Mucosa of rectum (tissue), 2 donors: ENCODE results near the gene CRYL1.

Experiments used
- H3K27ac ChIP-seq, 2 donors: one replicate each; pipeline ENCODE4 v1.7.0; 2013; ENCODE audit warnings: inconsistent platforms in 2 of 2, low read depth in 2 of 2, low read length in 2 of 2
- H3K27me3 ChIP-seq, 2 donors: one replicate each; pipeline ENCODE4 v1.7.0; 2013; ENCODE audit warnings: low read length in 2 of 2; ENCODE audit not compliant: control insufficient read depth in 2 of 2, insufficient read depth in 2 of 2
- H3K36me3 ChIP-seq, 2 donors: one replicate each; pipeline ENCODE4 v1.7.0; 2013; ENCODE audit warnings: low read length in 2 of 2; ENCODE audit not compliant: control insufficient read depth in 2 of 2, insufficient read depth in 2 of 2
- H3K4me1 ChIP-seq, 2 donors: one replicate each; pipeline ENCODE4 v1.7.0; 2013; ENCODE audit warnings: low read length in 2 of 2, mild to moderate bottlenecking in 1 of 2; ENCODE audit not compliant: control insufficient read depth in 2 of 2, insufficient read depth in 2 of 2
- H3K4me3 ChIP-seq, 2 donors: one replicate each; pipeline ENCODE4 v1.7.0; 2013; ENCODE audit warnings: low read length in 2 of 2
- H3K9ac ChIP-seq, 2 donors: one replicate each; pipeline ENCODE4 v1.7.0; 2013; ENCODE audit warnings: low read length in 2 of 2, low read depth in 1 of 2, mild to moderate bottlenecking in 1 of 2
- H3K9me3 ChIP-seq, 2 donors: one replicate each; pipeline ENCODE4 v1.7.0; 2013; ENCODE audit warnings: low read length in 2 of 2; ENCODE audit not compliant: control insufficient read depth in 2 of 2
- donor health status: healthy.
- donor health status: Normal muscosa, but diverticular disease.

The CRYL1 gene

DNA sequence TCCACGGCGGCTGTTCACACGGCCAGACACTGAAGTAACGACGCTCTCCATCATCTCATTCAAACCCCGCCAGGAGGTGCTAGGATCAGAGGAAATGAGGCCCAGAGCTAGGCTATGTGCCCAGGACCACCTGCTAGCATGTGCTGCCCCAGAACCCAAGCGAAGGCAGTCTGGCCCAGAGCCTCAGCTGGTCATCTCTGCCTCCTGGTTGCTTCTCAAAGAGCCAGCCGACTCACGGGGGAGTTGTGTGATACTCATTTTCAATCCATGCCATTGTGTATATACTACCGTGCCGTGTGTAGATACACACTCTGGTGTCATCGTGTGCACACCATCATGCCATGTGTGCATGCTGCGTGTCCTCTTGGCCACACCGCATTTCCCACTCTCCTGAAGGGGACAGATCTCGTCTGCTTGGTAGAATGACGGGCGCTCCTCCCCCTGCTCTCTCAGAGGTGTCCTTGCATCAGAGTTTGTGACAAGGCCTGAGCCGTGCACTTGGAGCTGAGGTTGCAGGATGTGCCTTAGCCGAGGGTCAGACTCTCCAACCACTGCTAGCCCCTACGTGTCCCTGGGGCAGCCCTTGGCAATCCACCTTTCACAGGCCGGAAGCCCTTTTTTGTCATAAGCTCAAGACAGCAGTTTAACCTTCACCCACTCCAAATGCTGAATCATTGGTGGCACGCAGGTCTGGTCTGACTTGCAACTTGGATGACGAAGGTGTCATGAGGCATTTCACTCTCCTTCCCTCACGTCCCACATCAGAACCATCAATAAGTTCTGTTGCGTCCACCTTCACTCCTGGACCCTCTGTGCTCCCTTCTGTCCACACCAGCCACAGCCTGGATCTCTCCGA lies 130.4 kb downstream of the CRYL1 start:
- H3K36me3 ChIP-seq: no peaks in the 10 kb centered on the region
- H3K27me3 ChIP-seq: no peaks in the 10 kb centered on the region
- no peak overlapping the region for H3K4me3 ChIP-seq
- no peaks in the 10 kb centered on the region for H3K9me3 ChIP-seq
- H3K9ac ChIP-seq: no peak overlapping the region
- H3K4me1 ChIP-seq: no peaks in the 10 kb centered on the region
- no peak overlapping the region for H3K27ac ChIP-seq

- Histone ChIP-seq H3K9ac (no peak overlapping the region), H3K36me3 (no peaks in the 10 kb centered on the region), H3K27me3 (no peaks in the 10 kb centered on the region), H3K27ac (no peak overlapping the region), H3K4me3 (no peak overlapping the region), H3K9me3 (no peaks in the 10 kb centered on the region), H3K4me1 (no peaks in the 10 kb centered on the region)
These were observed 131.2 kb downstream of the CRYL1 start for GRCh38 chr13:20394506-20394905.

DNA sequence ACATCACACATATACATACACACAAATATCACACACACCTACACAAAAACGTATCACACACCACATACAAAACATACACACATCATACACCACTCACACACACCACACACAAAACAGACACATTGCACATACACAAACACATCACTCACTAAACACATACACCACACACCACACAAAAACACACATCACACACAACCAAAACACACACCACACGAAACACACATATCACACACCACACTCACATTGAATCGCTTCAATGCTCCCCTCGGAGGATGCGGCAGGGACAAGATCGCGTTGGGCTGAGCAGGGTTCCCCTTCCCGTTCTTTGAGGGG lies 131.5 kb downstream of the CRYL1 start:
- no peaks in the 10 kb centered on the region for H3K36me3 ChIP-seq
- no peaks in the 10 kb centered on the region for H3K27me3 ChIP-seq
- H3K27ac ChIP-seq: no peak overlapping the region
- H3K4me1 ChIP-seq: no peaks in the 10 kb centered on the region
- H3K9me3 ChIP-seq: no peaks in the 10 kb centered on the region
- no peak overlapping the region for H3K4me3 ChIP-seq
- no peak overlapping the region for H3K9ac ChIP-seq

DNA sequence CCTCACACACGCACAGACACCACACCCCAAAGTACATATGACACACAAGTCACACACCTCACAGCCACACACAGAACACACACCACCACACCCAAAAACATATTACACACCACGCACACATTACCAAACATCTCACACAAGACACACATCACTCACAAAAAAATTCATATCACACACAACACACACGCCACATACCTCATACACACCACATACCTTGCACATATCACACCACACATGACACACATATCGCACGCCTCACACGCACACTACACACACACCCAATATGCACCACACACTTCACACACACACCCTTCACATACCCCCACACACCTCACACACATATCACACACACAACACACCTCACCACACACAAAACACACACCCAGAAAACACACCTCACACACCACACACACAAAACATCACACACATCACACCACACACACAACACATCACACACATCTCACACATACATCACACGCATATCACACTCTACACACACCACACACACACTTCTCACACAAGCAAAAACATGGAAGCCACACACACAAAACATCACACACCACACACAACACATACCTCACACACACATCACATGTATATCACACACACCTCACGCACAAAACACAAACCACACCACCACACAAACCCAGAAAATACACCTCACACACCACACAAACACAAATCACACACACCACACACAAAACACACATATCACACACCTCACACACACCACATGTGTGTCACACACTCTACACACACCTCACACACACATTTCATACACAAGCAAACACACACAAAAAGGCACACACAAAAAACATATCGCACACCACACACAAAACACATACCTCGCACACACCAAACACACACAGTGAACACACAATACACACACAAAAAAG lies 132.1 kb downstream of the CRYL1 start:
- Histone ChIP-seq H3K36me3 (no peaks in the 10 kb centered on the region), H3K9me3 (no peaks in the 10 kb centered on the region), H3K9ac (no peak overlapping the region), H3K4me1 (no peaks in the 10 kb centered on the region), H3K27ac (no peak overlapping the region), H3K27me3 (no peaks in the 10 kb centered on the region), H3K4me3 (no peak overlapping the region)

DNA sequence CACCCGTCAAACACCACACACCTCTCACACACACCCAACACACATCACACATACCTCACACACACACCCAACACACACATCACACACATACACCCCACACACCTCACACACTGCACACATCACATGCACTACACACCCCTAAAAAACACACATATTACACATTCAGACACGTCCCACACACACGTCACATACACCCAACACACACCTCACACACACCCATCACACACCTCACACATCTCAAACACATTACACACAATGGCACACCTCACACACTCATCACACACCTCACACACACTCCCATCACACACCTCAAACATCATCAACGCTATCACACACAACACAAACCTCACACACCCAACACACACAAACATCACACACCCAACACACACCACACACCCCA lies 133.1 kb downstream of the CRYL1 start:
- Histone ChIP-seq H3K9ac (no peak overlapping the region), H3K4me3 (no peak overlapping the region), H3K27ac (no peak overlapping the region), H3K4me1 (no peaks in the 10 kb centered on the region), H3K36me3 (no peaks in the 10 kb centered on the region), H3K9me3 (no peaks in the 10 kb centered on the region), H3K27me3 (no peaks in the 10 kb centered on the region)

DNA sequence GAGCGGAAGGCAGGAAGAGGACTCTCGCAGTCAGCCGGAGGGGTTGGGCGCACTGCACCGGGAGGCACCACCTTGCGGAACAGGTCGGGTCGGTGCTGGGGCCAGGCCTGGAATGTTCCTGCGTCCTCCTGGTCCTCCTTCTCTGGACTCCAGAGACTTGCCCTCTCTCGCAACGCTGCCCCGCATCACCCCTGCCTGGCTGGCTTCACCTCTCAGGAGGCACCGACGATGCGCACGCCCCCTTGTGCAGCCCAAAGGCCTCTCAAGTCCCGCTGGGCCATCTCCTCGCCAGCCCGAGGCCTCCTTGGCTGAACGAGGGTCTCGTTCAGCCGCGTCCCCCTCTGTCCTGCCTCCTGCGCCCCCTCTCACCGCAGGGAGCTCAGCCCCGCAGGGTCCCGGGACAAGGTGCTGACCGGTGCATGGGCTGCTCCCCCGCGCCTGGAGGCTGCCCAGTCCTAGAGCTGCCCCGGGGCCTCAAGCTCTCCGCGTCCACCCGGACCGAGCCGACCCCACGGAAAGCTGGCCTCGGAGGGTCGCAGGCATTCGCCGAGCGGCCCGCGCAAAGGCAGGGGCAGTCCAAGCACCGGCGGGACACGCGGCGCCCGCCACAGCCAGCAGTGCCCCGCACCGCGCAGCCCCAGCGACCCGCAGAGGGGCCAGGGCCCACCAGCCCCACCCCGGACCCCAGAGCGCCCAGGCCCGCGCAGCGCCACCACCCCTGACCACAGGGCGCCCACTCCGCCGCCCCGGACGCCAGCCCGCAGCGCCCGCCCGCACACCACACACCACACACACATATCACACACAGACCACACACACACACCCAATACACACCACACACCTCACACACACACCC lies 133.8 kb downstream of the CRYL1 start:
- no peak overlapping the region for H3K27ac ChIP-seq

GRCh38 chr13:20390526-20391175 lies 135.0 kb downstream of the CRYL1 start:
- Histone ChIP-seq H3K27me3 (no peaks in the 10 kb centered on the region), H3K27ac (no peak overlapping the region), H3K9me3 (no peaks in the 10 kb centered on the region), H3K36me3 (no peaks in the 10 kb centered on the region), H3K4me3 (no peak overlapping the region), H3K9ac (no peak overlapping the region), H3K4me1 (no peaks in the 10 kb centered on the region)

More for the DNA sequence above, 133.8 kb downstream of the CRYL1 start:
- no peaks in the 10 kb centered on the region for H3K36me3 ChIP-seq
- H3K9ac ChIP-seq: no peak overlapping the region
- no peaks in the 10 kb centered on the region for H3K27me3 ChIP-seq
- no peaks in the 10 kb centered on the region for H3K4me1 ChIP-seq
- H3K9me3 ChIP-seq: no peaks in the 10 kb centered on the region
- no peak overlapping the region for H3K4me3 ChIP-seq

GRCh38 chr13:20389696-20390525 lies 135.7 kb downstream of the CRYL1 start:
- Histone ChIP-seq H3K4me3 (no peak overlapping the region), H3K9ac (no peak overlapping the region), H3K27ac (no peak overlapping the region), H3K36me3 (no peaks in the 10 kb centered on the region), H3K27me3 (no peaks in the 10 kb centered on the region), H3K9me3 (no peaks in the 10 kb centered on the region), H3K4me1 (no peaks in the 10 kb centered on the region)

DNA sequence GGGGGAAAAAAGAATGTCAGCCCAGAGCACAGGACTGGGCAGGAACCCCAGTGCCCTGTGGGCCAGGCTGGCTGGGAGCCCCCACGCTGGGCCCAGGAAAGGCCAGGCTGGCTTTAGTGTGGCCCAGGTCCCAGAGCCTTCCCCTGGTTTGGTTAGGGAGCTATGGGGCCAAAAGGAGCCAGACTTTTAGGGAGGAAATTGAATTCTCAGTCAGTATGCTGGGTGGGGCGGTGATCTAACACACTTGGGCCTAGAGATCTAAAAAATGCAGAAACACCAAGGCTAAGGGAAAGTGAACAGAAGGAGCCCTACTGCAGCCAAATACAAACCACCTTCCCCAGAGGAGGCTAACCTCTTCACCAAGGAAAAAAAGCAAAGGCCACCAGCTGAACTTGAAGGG lies 137.5 kb downstream of the CRYL1 start:
- Histone ChIP-seq H3K9ac (no peak overlapping the region), H3K36me3 (no peaks in the 10 kb centered on the region), H3K27me3 (no peaks in the 10 kb centered on the region), H3K4me1 (no peaks in the 10 kb centered on the region), H3K9me3 (no peaks in the 10 kb centered on the region), H3K4me3 (no peak overlapping the region), H3K27ac (no peak overlapping the region)
